ENCODE measurements around the gene SLFN14.
A peak's percentile ranks its signal among the peaks of the same experiment; 100 is the strongest.
"Not testable (repeated sequence)": the region's sequence is repeated elsewhere in the genome, so short reads cannot be mapped to it uniquely, and the experiment has no call there.

The SLFN14 gene

DNA sequence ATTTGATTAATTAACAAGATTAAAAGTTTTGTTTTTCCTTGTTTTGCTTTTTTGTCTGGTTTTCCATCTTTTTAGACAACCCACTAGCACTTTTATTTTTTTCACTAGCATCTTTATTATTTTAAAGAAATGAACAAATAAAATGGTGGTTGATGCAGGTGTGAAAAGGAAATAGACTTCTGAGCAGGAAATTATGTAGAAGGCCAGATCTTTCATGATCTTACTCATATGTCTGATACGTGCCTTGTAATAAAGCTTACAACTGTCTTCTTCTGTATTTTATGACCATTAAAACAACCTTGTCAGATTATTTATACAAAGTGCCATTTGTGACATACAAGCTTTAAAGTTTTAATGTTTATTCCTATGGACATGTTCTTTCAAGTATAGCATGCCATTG is 29.5 kb downstream of the SLFN14 start:
- Histone ChIP-seq H3K4me1 (ENCODE audit: control insufficient read depth, insufficient read depth, low read length, poor library complexity, severe bottlenecking) (peaks cover 15% of the 10 kb centered on the region), H3K36me3 (ENCODE audit: control insufficient read depth, insufficient read depth, low read length) (no peaks in the 10 kb centered on the region), H3K9me3 (ENCODE audit: control insufficient read depth, low read length) (no peaks in the 10 kb centered on the region), H3K27ac (ENCODE audit: insufficient read depth, low read length, poor library complexity, severe bottlenecking) (peak overlapping the region; percentile 52), H3K4me3 (ENCODE audit: insufficient read depth, low read depth, low read length, poor library complexity, severe bottlenecking) (no peak overlapping the region), H3K27me3 (replicated peaks; ENCODE audit: control insufficient read depth, insufficient read depth, low read length, poor library complexity, severe bottlenecking) (no peaks in the 10 kb centered on the region)
- DNase-seq, result no peak

DNA sequence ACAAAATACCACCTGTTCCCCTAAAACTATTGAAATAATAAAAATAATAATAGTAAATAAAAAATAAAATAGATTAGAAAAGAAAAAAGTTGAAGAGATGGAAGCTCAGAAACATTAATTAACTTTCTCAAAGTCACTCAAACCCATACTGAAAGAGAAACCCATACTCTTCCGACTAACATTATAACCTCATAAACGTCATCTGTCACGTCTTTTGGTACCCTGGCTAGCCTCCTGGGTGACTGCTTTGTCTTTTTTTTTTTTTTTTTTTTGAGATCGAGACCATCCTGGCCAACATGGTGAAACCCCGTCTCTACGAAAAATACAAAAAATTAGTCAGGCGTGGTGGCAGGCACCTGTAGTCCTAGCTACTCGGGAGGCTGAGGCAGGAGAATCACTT is 30.8 kb downstream of the SLFN14 start:
- Histone ChIP-seq H3K27ac (ENCODE audit: insufficient read depth, low read length, poor library complexity, severe bottlenecking) (no peak overlapping the region), H3K36me3 (ENCODE audit: control insufficient read depth, insufficient read depth, low read length) (no peaks in the 10 kb centered on the region), H3K9me3 (ENCODE audit: control insufficient read depth, low read length) (no peaks in the 10 kb centered on the region), H3K4me1 (ENCODE audit: control insufficient read depth, insufficient read depth, low read length, poor library complexity, severe bottlenecking) (peaks cover 15% of the 10 kb centered on the region), H3K4me3 (ENCODE audit: insufficient read depth, low read depth, low read length, poor library complexity, severe bottlenecking) (no peak overlapping the region), H3K27me3 (replicated peaks; ENCODE audit: control insufficient read depth, insufficient read depth, low read length, poor library complexity, severe bottlenecking) (no peaks in the 10 kb centered on the region)
- no peak for DNase-seq

DNA sequence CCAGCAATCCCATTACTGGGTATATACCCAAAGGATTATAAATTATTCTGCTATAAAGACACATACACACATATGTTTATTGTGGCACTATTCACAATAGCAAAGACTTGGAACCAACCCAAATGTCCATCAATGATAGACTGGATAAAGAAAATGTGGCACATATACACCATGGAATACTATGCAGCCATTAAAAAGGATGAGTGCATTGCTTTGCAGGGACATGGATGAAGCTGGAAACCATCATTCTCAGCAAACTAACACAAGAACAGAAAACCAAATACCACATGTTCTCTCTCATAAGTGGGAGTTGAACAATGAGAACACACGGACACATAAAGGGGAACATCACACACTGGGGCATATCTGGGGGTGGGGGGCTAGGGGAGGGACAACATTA is 31.3 kb downstream of the SLFN14 start:
- H3K9me3 ChIP-seq (ENCODE audit: control insufficient read depth, low read length); H3K27me3 ChIP-seq (replicated peaks; ENCODE audit: control insufficient read depth, insufficient read depth, low read length, poor library complexity, severe bottlenecking); DNase-seq; H3K4me3 ChIP-seq (ENCODE audit: insufficient read depth, low read depth, low read length, poor library complexity, severe bottlenecking); H3K36me3 ChIP-seq (ENCODE audit: control insufficient read depth, insufficient read depth, low read length); H3K27ac ChIP-seq (ENCODE audit: insufficient read depth, low read length, poor library complexity, severe bottlenecking): not testable (repeated sequence)
- H3K4me1 ChIP-seq (ENCODE audit: control insufficient read depth, insufficient read depth, low read length, poor library complexity, severe bottlenecking), result peaks cover 17% of the 10 kb centered on the region

DNA sequence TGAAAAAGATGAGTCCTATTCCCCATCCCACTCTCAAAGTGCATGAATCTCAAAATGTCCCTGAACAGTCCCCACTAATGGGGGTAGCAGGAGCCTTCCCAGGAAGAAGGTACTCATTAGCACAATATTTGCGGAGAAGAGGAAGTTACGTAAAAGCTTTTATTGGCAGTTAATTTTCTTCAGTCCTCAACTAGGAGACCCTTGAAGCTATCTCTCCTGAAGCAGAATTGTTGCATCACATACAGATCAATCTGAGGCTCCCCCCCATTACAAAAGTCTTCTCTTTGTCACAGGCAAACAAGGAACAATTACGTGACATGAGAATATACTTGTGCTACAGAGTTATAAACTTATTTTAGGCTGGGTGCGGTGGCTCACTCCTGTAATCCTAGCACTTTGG is 37.3 kb downstream of the SLFN14 start:
- Histone ChIP-seq H3K4me3 (ENCODE audit: insufficient read depth, low read depth, low read length, poor library complexity, severe bottlenecking) (no peak overlapping the region), H3K27me3 (replicated peaks; ENCODE audit: control insufficient read depth, insufficient read depth, low read length, poor library complexity, severe bottlenecking) (no peaks in the 10 kb centered on the region), H3K36me3 (ENCODE audit: control insufficient read depth, insufficient read depth, low read length) (peaks cover 8% of the 10 kb centered on the region), H3K27ac (ENCODE audit: insufficient read depth, low read length, poor library complexity, severe bottlenecking) (peak overlapping the region; percentile 51), H3K4me1 (ENCODE audit: control insufficient read depth, insufficient read depth, low read length, poor library complexity, severe bottlenecking) (peaks cover 57% of the 10 kb centered on the region), H3K9me3 (ENCODE audit: control insufficient read depth, low read length) (no peaks in the 10 kb centered on the region)
- no peak for DNase-seq

DNA sequence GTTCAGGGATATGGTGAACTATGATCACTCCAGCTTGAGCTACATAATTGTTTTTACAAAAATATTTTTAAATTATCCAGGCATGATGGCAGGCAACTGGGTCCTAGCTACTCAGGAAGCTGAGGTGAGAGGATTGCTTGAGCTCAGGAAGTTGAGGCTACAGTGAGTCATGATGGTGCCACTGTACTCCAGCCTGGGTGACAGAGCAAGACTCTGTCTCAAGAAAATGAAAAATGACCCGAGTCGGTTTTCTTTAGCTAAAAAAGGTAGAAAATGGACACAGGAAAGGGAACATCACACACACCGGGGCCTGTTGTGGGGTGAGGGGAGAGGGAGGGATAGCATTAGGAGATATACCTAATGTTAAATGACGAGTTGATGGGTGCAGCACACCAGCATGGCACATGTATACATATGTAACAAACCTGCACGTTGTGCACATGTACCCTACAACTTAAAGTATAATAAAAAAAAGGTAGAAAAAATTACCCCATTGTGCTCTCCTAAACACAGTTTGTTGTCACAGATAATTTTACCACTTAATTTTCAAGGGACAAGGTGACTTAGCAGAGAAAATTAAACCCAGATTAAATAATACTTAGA is 38.9 kb downstream of the SLFN14 start:
- H3K27ac ChIP-seq (ENCODE audit: insufficient read depth, low read length, poor library complexity, severe bottlenecking), result peak overlapping the region; percentile 53
- not testable (repeated sequence) for H3K9me3 ChIP-seq (ENCODE audit: control insufficient read depth, low read length); H3K36me3 ChIP-seq (ENCODE audit: control insufficient read depth, insufficient read depth, low read length); H3K27me3 ChIP-seq (replicated peaks; ENCODE audit: control insufficient read depth, insufficient read depth, low read length, poor library complexity, severe bottlenecking)
- peak; percentile 33 to 52 (median 48) for DNase-seq
- H3K4me1 ChIP-seq (ENCODE audit: control insufficient read depth, insufficient read depth, low read length, poor library complexity, severe bottlenecking), result peaks cover 57% of the 10 kb centered on the region
- peak overlapping the region; percentile 38 for H3K4me3 ChIP-seq (ENCODE audit: insufficient read depth, low read depth, low read length, poor library complexity, severe bottlenecking)

DNA sequence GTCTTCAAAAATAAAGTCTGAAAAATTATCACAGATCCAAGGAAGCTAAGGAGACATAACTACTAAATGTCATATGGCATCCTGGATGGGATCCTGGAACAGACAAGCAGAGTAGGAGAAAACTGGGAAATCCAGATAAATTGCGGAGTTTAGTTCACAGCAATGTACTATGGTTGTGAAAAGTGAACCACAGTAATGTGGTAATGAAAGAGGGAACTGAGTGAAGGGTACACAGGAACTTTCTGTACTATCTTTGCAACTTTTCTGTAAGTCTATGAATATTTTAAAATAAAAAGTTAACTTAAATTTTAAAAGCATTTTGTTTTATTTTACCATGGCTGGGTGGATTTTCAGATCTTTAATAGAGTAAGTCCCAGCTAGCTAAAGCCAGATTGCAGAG is 39.5 kb downstream of the SLFN14 start:
- H3K4me3 ChIP-seq (ENCODE audit: insufficient read depth, low read depth, low read length, poor library complexity, severe bottlenecking), result peak overlapping the region; percentile 38
- no peak for DNase-seq
- H3K9me3 ChIP-seq (ENCODE audit: control insufficient read depth, low read length), result no peaks in the 10 kb centered on the region
- H3K27ac ChIP-seq (ENCODE audit: insufficient read depth, low read length, poor library complexity, severe bottlenecking), result peak overlapping the region; percentile 52
- H3K4me1 ChIP-seq (ENCODE audit: control insufficient read depth, insufficient read depth, low read length, poor library complexity, severe bottlenecking), result peaks cover 57% of the 10 kb centered on the region
- H3K27me3 ChIP-seq (replicated peaks; ENCODE audit: control insufficient read depth, insufficient read depth, low read length, poor library complexity, severe bottlenecking), result no peaks in the 10 kb centered on the region
- H3K36me3 ChIP-seq (ENCODE audit: control insufficient read depth, insufficient read depth, low read length), result peaks cover 8% of the 10 kb centered on the region

DNA sequence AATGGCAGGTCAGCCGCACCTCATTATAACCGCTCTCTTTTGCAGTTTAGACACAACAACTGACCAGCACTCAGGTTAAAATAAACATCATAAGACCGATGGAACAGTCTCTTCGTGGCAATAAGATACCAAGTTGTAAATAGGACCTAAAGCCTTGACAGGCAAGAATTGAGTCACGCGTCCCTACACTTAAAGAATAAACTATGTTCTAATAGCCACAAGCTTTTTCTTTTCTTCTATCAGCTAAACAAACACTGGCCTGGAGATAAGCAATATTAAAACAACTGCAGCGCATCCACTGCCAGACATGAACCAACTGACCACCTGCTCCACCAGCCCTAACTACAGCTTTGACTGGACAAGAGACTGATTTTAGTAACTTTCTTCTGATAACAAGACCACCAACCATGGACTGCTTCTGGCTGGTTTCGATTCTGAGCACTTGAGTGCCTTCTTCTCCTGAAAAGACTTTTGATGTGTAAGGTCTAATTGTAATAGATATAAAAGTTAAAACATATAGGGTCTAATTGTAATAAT is 40.6 kb downstream of the SLFN14 start:
- Histone ChIP-seq H3K4me1 (ENCODE audit: control insufficient read depth, insufficient read depth, low read length, poor library complexity, severe bottlenecking) (peaks cover 57% of the 10 kb centered on the region), H3K4me3 (ENCODE audit: insufficient read depth, low read depth, low read length, poor library complexity, severe bottlenecking) (peak overlapping the region; percentile 0), H3K27me3 (replicated peaks; ENCODE audit: control insufficient read depth, insufficient read depth, low read length, poor library complexity, severe bottlenecking) (no peaks in the 10 kb centered on the region), H3K27ac (ENCODE audit: insufficient read depth, low read length, poor library complexity, severe bottlenecking) (peak overlapping the region; percentile 6), H3K9me3 (ENCODE audit: control insufficient read depth, low read length) (no peaks in the 10 kb centered on the region), H3K36me3 (ENCODE audit: control insufficient read depth, insufficient read depth, low read length) (peaks cover 11% of the 10 kb centered on the region)
- DNase-seq, result no peak

DNA sequence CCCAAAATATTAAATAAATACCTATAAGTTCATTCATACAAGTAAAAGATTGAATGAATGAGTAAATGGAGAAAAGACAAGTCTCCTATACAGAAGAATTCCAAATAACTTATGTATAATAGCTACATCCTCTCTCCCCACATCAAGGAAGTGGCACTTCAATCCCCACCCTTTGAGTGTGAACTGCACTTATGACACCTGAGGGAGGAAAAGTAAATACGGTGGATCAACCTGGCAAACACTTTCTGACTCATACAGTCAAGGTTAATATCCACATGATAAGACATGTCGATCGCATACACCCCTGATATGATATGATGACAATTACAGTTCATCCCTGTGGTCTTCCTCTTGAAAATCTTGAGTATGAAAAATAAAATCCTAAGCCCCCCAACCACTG is 41.2 kb downstream of the SLFN14 start:
- Histone ChIP-seq H3K27me3 (replicated peaks; ENCODE audit: control insufficient read depth, insufficient read depth, low read length, poor library complexity, severe bottlenecking) (no peaks in the 10 kb centered on the region), H3K36me3 (ENCODE audit: control insufficient read depth, insufficient read depth, low read length) (peaks cover 16% of the 10 kb centered on the region), H3K9me3 (ENCODE audit: control insufficient read depth, low read length) (no peaks in the 10 kb centered on the region), H3K27ac (ENCODE audit: insufficient read depth, low read length, poor library complexity, severe bottlenecking) (no peak overlapping the region), H3K4me1 (ENCODE audit: control insufficient read depth, insufficient read depth, low read length, poor library complexity, severe bottlenecking) (peaks cover 57% of the 10 kb centered on the region), H3K4me3 (ENCODE audit: insufficient read depth, low read depth, low read length, poor library complexity, severe bottlenecking) (peak overlapping the region; percentile 0)
- DNase-seq, result no peak

DNA sequence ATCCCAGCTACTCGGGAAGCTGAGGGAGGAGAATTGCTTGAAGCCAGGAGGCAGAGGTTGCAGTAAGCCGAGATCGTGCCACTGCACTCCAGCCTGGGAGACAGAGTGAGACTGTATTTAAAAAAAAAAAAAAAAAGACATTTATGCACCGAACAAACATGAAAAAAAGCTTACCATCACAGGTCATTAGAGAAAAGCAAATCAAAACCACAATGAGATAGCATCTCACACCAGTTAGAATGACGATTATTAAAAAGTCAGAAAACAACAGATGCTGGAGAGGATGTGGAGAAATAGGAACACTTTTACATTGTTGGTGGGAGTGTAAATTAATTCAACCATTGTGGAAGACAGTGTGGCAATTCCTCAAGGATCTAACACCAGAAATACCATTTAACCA is 42.2 kb downstream of the SLFN14 start:
- H3K27ac ChIP-seq (ENCODE audit: insufficient read depth, low read length, poor library complexity, severe bottlenecking); H3K4me3 ChIP-seq (ENCODE audit: insufficient read depth, low read depth, low read length, poor library complexity, severe bottlenecking); DNase-seq; H3K27me3 ChIP-seq (replicated peaks; ENCODE audit: control insufficient read depth, insufficient read depth, low read length, poor library complexity, severe bottlenecking); H3K9me3 ChIP-seq (ENCODE audit: control insufficient read depth, low read length): not testable (repeated sequence)
- peaks cover 48% of the 10 kb centered on the region for H3K4me1 ChIP-seq (ENCODE audit: control insufficient read depth, insufficient read depth, low read length, poor library complexity, severe bottlenecking)
- peaks cover 21% of the 10 kb centered on the region for H3K36me3 ChIP-seq (ENCODE audit: control insufficient read depth, insufficient read depth, low read length)

DNA sequence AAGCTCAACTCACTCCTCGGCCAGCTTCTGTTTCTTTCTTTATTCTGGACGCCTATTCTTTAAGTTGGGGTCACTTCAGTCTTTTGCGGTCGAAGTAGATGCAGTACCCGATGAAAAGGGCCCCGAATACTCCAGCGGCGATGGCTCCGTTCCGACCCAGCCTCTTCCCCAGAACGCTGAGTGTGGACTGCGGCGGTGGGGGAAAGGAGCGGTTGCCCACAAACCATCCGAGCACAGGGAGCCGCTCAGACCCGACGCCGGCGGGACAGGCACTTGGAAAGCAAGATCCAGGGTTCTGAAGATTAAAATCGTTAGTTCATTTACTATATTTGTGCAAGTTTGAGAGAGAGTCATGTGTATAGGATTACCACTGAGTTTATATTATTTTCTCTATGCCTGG is 45.6 kb downstream of the SLFN14 start:
- Histone ChIP-seq H3K27me3 (replicated peaks; ENCODE audit: control insufficient read depth, insufficient read depth, low read length, poor library complexity, severe bottlenecking) (no peaks in the 10 kb centered on the region), H3K27ac (ENCODE audit: insufficient read depth, low read length, poor library complexity, severe bottlenecking) (no peak overlapping the region), H3K4me1 (ENCODE audit: control insufficient read depth, insufficient read depth, low read length, poor library complexity, severe bottlenecking) (peaks cover 14% of the 10 kb centered on the region), H3K9me3 (ENCODE audit: control insufficient read depth, low read length) (no peaks in the 10 kb centered on the region), H3K36me3 (ENCODE audit: control insufficient read depth, insufficient read depth, low read length) (peaks cover 28% of the 10 kb centered on the region), H3K4me3 (ENCODE audit: insufficient read depth, low read depth, low read length, poor library complexity, severe bottlenecking) (no peak overlapping the region)
- no peak for DNase-seq

All from effector memory CD4-positive, alpha-beta T cell (primary cell).